ENCODE measurements around the gene RBM19.

Gene RBM19

DNA sequence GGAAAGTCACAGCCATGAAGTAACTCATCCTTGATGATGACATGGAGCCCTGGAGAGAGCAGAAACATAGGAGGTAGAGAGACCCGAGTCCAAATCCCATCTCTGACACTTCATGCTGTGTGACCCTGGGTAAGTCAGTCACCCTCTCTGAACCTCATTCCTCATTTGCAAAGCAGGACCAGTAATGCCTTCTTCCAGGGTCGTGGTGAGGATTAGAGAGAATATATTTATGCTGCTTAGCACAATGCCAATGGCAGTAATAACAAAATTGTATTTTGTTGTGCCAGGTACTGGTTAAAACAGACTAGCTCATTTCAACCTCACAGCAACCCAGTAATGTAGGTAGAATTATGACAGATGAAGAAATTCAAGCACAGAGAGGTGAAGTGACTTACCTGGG lies 13.9 kb upstream of the RBM19 start:
- no peak overlapping the region for H3K9ac ChIP-seq (ENCODE audit: low read length)
- no peaks in the 10 kb centered on the region for H3F3A ChIP-seq (ENCODE audit: insufficient read depth, low read length)
- H2AFZ ChIP-seq (ENCODE audit: low read length): no peak overlapping the region
- H3K4me2 ChIP-seq (ENCODE audit: low read length): no peak overlapping the region
- H3K27ac ChIP-seq (ENCODE audit: low read depth, low read length, poor library complexity, severe bottlenecking): no peak overlapping the region
- H3K36me3 ChIP-seq (ENCODE audit: insufficient read depth, low read length): no peaks in the 10 kb centered on the region
- H3K79me2 ChIP-seq (ENCODE audit: insufficient read depth, low read length): no peaks in the 10 kb centered on the region
- H3K4me1 ChIP-seq (ENCODE audit: insufficient read depth, low read length, severe bottlenecking): no peaks in the 10 kb centered on the region
- H4K20me1 ChIP-seq (ENCODE audit: insufficient read depth, low read length): no peaks in the 10 kb centered on the region
- TF ChIP-seq, protein P1, sequence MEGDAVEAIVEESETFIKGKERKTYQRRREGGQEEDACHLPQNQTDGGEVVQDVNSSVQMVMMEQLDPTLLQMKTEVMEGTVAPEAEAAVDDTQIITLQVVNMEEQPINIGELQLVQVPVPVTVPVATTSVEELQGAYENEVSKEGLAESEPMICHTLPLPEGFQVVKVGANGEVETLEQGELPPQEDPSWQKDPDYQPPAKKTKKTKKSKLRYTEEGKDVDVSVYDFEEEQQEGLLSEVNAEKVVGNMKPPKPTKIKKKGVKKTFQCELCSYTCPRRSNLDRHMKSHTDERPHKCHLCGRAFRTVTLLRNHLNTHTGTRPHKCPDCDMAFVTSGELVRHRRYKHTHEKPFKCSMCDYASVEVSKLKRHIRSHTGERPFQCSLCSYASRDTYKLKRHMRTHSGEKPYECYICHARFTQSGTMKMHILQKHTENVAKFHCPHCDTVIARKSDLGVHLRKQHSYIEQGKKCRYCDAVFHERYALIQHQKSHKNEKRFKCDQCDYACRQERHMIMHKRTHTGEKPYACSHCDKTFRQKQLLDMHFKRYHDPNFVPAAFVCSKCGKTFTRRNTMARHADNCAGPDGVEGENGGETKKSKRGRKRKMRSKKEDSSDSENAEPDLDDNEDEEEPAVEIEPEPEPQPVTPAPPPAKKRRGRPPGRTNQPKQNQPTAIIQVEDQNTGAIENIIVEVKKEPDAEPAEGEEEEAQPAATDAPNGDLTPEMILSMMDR (IDR thresholded peaks at IDR 0.05; ENCODE audit: low read length): no peak
- no peak for TF ChIP-seq EZH2 (IDR thresholded peaks at IDR 0.05; ENCODE audit: borderline replicate concordance, low read length)
- no peak overlapping the region for H3K4me3 ChIP-seq (ENCODE audit: low read depth, low read length, poor library complexity, severe bottlenecking)
- no peaks in the 10 kb centered on the region for H3K9me3 ChIP-seq (ENCODE audit: low read length)
- no peaks in the 10 kb centered on the region for H3K27me3 ChIP-seq (ENCODE audit: insufficient read depth, low read length)
- no peaks in the 10 kb centered on the region for H3K9me2 ChIP-seq (ENCODE audit: low read depth, low read length)

DNA sequence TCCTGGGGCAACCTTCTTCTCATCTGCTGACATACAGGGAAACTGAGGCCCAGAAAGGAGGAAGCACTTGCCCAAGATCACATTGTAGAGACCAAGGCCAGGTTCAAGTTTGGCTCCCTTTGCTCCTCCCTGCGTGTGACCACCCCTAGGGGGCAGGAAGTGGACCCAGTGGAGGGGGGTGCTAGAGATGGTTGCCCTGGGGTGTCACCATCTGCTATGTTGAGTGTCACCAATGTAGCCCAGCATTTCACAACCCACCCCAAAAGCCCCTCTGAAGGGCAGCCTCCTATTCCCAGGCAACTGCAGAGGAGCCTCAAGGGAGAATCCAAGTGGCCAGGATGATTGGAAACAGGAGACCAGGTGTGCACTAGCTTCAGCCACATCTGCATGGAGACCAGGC lies 12.0 kb upstream of the RBM19 start:
- no peaks in the 10 kb centered on the region for H3K79me2 ChIP-seq (ENCODE audit: insufficient read depth, low read length)
- no peak overlapping the region for H3K9ac ChIP-seq (ENCODE audit: low read length)
- H3K36me3 ChIP-seq (ENCODE audit: insufficient read depth, low read length): no peaks in the 10 kb centered on the region
- no peak overlapping the region for H3K4me3 ChIP-seq (ENCODE audit: low read depth, low read length, poor library complexity, severe bottlenecking)
- H3F3A ChIP-seq (ENCODE audit: insufficient read depth, low read length): no peaks in the 10 kb centered on the region
- TF ChIP-seq, protein P1 (IDR thresholded peaks at IDR 0.05; ENCODE audit: low read length): no peak
- no peak for TF ChIP-seq EZH2 (IDR thresholded peaks at IDR 0.05; ENCODE audit: borderline replicate concordance, low read length)
- no peaks in the 10 kb centered on the region for H3K9me3 ChIP-seq (ENCODE audit: low read length)
- no peaks in the 10 kb centered on the region for H4K20me1 ChIP-seq (ENCODE audit: insufficient read depth, low read length)
- no peaks in the 10 kb centered on the region for H3K9me2 ChIP-seq (ENCODE audit: low read depth, low read length)
- H3K4me1 ChIP-seq (ENCODE audit: insufficient read depth, low read length, severe bottlenecking): no peaks in the 10 kb centered on the region
- no peak overlapping the region for H3K27ac ChIP-seq (ENCODE audit: low read depth, low read length, poor library complexity, severe bottlenecking)
- H3K27me3 ChIP-seq (ENCODE audit: insufficient read depth, low read length): no peaks in the 10 kb centered on the region
- no peak overlapping the region for H3K4me2 ChIP-seq (ENCODE audit: low read length)
- no peak overlapping the region for H2AFZ ChIP-seq (ENCODE audit: low read length)

DNA sequence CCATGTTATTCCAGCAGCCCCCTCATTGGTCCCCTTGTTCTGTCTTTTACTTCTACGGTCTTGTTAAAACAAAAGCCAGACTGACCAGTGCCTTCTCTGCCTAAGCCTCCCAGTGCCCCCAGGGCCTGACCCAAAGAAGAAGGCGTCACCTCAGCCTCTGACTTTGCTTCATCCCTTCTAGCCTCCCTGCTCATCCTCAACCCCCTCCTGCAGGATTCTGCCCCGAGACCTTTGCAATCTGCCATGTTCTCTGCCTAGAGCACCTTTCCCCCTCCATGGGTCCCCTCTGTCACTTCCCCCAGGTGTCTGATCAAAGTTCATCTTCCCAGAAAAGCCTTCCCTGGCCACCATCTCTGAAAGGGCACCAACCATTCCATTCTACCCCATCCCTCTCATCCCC lies 7.9 kb upstream of the RBM19 start:
- Histone ChIP-seq H3K36me3 (ENCODE audit: insufficient read depth, low read length) (no peaks in the 10 kb centered on the region), H3K9ac (ENCODE audit: low read length) (no peak overlapping the region), H3K27me3 (ENCODE audit: insufficient read depth, low read length) (no peaks in the 10 kb centered on the region), H3K27ac (ENCODE audit: low read depth, low read length, poor library complexity, severe bottlenecking) (no peak overlapping the region), H3K4me2 (ENCODE audit: low read length) (no peak overlapping the region), H2AFZ (ENCODE audit: low read length) (no peak overlapping the region), H4K20me1 (ENCODE audit: insufficient read depth, low read length) (no peaks in the 10 kb centered on the region), H3K9me2 (ENCODE audit: low read depth, low read length) (no peaks in the 10 kb centered on the region), H3F3A (ENCODE audit: insufficient read depth, low read length) (no peaks in the 10 kb centered on the region), H3K4me1 (ENCODE audit: insufficient read depth, low read length, severe bottlenecking) (no peaks in the 10 kb centered on the region), H3K4me3 (ENCODE audit: low read depth, low read length, poor library complexity, severe bottlenecking) (no peak overlapping the region), H3K9me3 (ENCODE audit: low read length) (no peaks in the 10 kb centered on the region), H3K79me2 (ENCODE audit: insufficient read depth, low read length) (no peaks in the 10 kb centered on the region)
- TF ChIP-seq, protein P1 (IDR thresholded peaks at IDR 0.05; ENCODE audit: low read length): no peak
- TF ChIP-seq EZH2 (IDR thresholded peaks at IDR 0.05; ENCODE audit: borderline replicate concordance, low read length): no peak
